Measurements from ENCODE around the gene KCND3.

DNA sequence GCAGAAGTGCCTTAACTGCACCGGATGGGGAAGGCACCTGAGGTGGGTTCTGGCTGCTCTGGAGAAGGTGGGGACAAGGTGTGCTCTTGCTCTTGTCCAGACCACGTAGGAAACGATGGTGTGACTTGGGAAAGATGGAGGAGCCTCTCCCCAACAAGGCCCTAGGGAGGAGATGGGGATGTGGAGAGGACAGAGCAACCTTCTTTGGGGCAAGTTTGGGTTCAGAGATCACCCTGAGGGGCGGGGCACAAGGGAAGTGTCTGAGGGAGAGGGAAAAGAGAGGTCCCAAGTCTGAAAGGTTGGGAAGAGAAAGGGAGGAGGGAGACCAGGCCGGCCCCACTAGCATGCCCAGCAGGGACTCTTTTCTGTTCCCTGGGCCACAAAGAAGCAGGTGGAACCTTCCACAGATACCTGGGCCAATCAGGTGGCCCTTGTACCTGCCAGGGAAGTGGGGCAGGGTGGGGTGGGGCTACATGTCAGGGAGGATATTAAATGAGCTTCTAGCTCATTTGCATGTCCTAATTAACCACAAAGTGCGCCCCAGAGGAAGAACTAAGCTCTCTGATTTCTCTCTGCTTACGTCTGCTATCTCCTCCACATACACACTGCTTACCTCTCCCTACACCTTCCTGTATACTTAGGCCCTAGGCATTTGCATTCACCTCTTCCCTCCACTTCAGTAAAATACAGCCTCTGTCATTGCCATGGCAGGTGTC lies 266.2 kb downstream of the KCND3 start:
- TF ChIP-seq CTCF (IDR thresholded peaks at IDR 0.05) (no peak), POLR2AphosphoS5 (IDR thresholded peaks at IDR 0.05; ENCODE audit: insufficient read depth in 1 of 2, low read depth in 1 of 2) (no peak)
